T-cell (primary cell): ENCODE data around the gene NTM. TPM values are rescaled to one million over a fixed set of nuclear protein-coding genes. Genes with fewer than 3 reads are reported as not detected.

ENCODE experiments used
- ATAC-seq, 4 experiments: fragments of 200-7000 bp in 3 of 4; fragments of 150-1000 bp in 1 of 4; cut with Tn5 transposase; replicated peaks in 1 of 4; 1 replicate in 3 of 4; 2 replicates in 1 of 4; pipeline ENCODE4 v1.10.0; 2021; ENCODE audit warnings: moderate library complexity in 3 of 4, mild to moderate bottlenecking in 2 of 4, moderate number of reproducible peaks in 1 of 4
- CTCF ChIA-PET, 2 donors: fragments of 300-600 bp; sonication (Branson Sonifier 250); formaldehyde crosslinking; loops; one replicate each; lab custom pipeline; 2022; ENCODE audit warnings: antibody characterized with exemption in 2 of 2; lab: Charles Lee
- POLR2A ChIA-PET, 2 donors: fragments of 300-600 bp; sonication (Branson Sonifier 250); formaldehyde crosslinking; loops; one replicate each; lab custom pipeline; 2022; ENCODE audit warnings: antibody characterized with exemption in 2 of 2; lab: Charles Lee
- DNase-seq, 35 experiments: peaks; one replicate each; pipeline versions ENCODE4 v3.0.0 to v3.0.0-alpha.2; 2013 to 2023
- H3K27ac ChIP-seq: one replicate; pipeline ENCODE4 v1.5.1; 2013; ENCODE audit warnings: low read length
- H3K27me3 ChIP-seq, 2 experiments: replicated peaks in 1 of 2; 1 replicate in 1 of 2; 2 replicates in 1 of 2; pipeline versions ENCODE4 v1.6.1 to v1.7.0; 2013; ENCODE audit warnings: low read length in 1 of 2, mixed read lengths in 1 of 2; ENCODE audit not compliant: control insufficient read depth in 2 of 2, insufficient read depth in 2 of 2; ENCODE audit errors: extremely low read depth in 1 of 2
- H3K36me3 ChIP-seq, 2 donors: 1 replicate in 1 of 2; 2 replicates in 1 of 2; pipeline versions ENCODE4 v1.6.1 to v1.7.0; 2013; ENCODE audit warnings: low read length in 1 of 2; ENCODE audit not compliant: control insufficient read depth in 2 of 2, insufficient read depth in 1 of 2; ENCODE audit errors: extremely low read depth in 1 of 2
- H3K4me1 ChIP-seq, 2 experiments: 1 replicate in 1 of 2; 2 replicates in 1 of 2; pipeline versions ENCODE4 v1.6.1 to v1.7.0; 2013; ENCODE audit warnings: low read length in 2 of 2, mixed read lengths in 1 of 2; ENCODE audit not compliant: insufficient read depth in 2 of 2, control insufficient read depth in 1 of 2; ENCODE audit errors: extremely low read depth in 1 of 2
- H3K4me3 ChIP-seq, 2 donors: 1 replicate in 1 of 2; 2 replicates in 1 of 2; pipeline versions ENCODE4 v1.5.1 to v1.7.0; 2013; ENCODE audit warnings: mild to moderate bottlenecking in 2 of 2, low read length in 1 of 2, moderate library complexity in 1 of 2; ENCODE audit not compliant: control insufficient read depth in 1 of 2; ENCODE audit errors: extremely low read depth in 1 of 2
- H3K9me3 ChIP-seq: 2 replicates; pipeline ENCODE4 v1.7.0; 2013
- H3K27ac Mint-ChIP-seq, 2 donors: one replicate each; pipeline ENCODE4 v1.8.0; 2020 to 2021; ENCODE audit warnings: mild to moderate bottlenecking in 2 of 2, mixed read lengths in 2 of 2
- H3K27me3 Mint-ChIP-seq, 2 donors: one replicate each; pipeline ENCODE4 v1.8.0; 2021 to 2022; ENCODE audit warnings: mixed read lengths in 2 of 2
- H3K36me3 Mint-ChIP-seq: one replicate; pipeline ENCODE4 v1.8.0; 2021; ENCODE audit warnings: mixed read lengths
- H3K4me1 Mint-ChIP-seq, 3 donors: one replicate each; pipeline ENCODE4 v1.8.0; 2020 to 2022; ENCODE audit warnings: mixed read lengths in 3 of 3, mild to moderate bottlenecking in 1 of 3
- H3K4me3 Mint-ChIP-seq, 3 donors: one replicate each; pipeline ENCODE4 v1.8.0; 2020 to 2022; ENCODE audit warnings: mild to moderate bottlenecking in 3 of 3, mixed read lengths in 3 of 3, moderate library complexity in 3 of 3
- H3K9me3 Mint-ChIP-seq, 3 donors: one replicate each; pipeline ENCODE4 v1.8.0; 2020 to 2022; ENCODE audit warnings: mixed read lengths in 3 of 3
- WGBS: methylation state at CpG from one replicate; pipeline ENCODE4 v1.1.5; 2013; ENCODE audit warnings: missing lambda C conversion rate; ENCODE audit not compliant: insufficient coverage; 5-methylcytosine and 5-hydroxymethylcytosine counted together
- total RNA-seq, 35 experiments: library from RNA in 6 of 35; stranded (reverse) in 6 of 35; fragments of 120-200 nt in 1 of 35; gene quantifications; one replicate each; pipeline versions ENCODE4 v1.2.1 to v1.2.4 and lab custom pipeline; 2013 to 2026

Gene NTM
- total RNA-seq, 5 donors from 2014 or later (not counting 1 experiment from before 2014, with no cell fraction given), result not detected

DNA sequence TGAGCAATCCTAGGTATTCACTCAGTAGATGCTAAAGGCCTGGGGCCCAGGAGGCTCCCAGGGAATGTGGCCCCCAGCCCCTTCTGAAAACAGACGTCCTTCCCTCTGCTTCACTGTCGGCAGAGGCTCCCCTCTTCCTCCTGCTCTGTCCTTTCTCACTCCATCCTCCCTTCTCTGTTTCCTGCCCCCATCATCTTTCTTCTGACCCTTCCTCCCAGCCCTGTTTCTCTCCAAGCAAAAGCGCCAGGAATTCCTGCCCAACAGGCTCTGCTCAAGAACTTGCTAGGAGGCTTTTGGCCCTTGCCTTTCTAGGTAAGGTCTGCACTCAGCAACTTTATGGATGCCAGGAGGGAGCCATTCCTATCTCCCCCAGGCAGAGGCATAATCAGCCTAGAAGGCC, 300.5 kb downstream of the NTM start:
- ATAC-seq (no peak), DNase-seq (no peak)
- peaks cover 2% of the 10 kb centered on the region in 2 donors for H3K27me3 Mint-ChIP-seq
- H3K27ac Mint-ChIP-seq, result no peak overlapping the region
- H3K4me3 ChIP-seq, result no peak overlapping the region
- H3K27me3 ChIP-seq, result peaks cover 0 to 5% of the 10 kb centered on the region in 2 experiments
- H3K4me1 Mint-ChIP-seq, result peaks cover 3 to 4% (median 3%) of the 10 kb centered on the region in 3 donors
- WGBS, result 66% methylated on average over 3 of the region's 3 CpGs
- CTCF ChIA-PET, result no interaction called here
- H3K4me1 ChIP-seq, result no peaks in the 10 kb centered on the region
- H3K9me3 ChIP-seq, result no peaks in the 10 kb centered on the region
- no peak overlapping the region for H3K27ac ChIP-seq
- no peak overlapping the region for H3K4me3 Mint-ChIP-seq
- H3K9me3 Mint-ChIP-seq, result no peaks in the 10 kb centered on the region
- no peaks in the 10 kb centered on the region for H3K36me3 Mint-ChIP-seq
- no peaks in the 10 kb centered on the region for H3K36me3 ChIP-seq
- POLR2A ChIA-PET, result no interaction called here

DNA sequence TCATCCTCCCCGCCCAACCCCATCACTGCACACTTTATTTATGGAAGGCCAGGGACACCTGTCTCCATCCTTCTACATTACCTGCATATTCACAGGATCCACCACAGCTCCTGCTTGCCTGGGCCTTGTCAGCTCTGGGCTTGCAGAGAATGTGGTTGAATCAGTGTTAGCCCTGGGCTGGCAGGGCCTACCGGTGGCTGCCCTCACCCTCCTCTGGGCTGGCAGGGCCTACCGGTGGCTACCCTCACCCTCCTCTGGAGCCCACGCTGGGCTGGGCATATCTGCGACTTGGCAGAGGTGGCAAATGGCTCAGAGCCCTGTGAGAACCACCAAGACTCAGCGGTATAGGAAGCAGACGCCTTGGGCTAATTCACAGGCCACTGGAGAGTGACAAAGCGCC, 300.9 kb downstream of the NTM start:
- no peak overlapping the region for H3K27ac Mint-ChIP-seq
- no peaks in the 10 kb centered on the region for H3K36me3 Mint-ChIP-seq
- Histone ChIP-seq H3K27me3 (peaks cover 0 to 5% of the 10 kb centered on the region in 2 experiments), H3K4me1 (no peaks in the 10 kb centered on the region), H3K4me3 (no peak overlapping the region), H3K27ac (no peak overlapping the region), H3K9me3 (no peaks in the 10 kb centered on the region), H3K36me3 (no peaks in the 10 kb centered on the region)
- peaks cover 3 to 4% (median 3%) of the 10 kb centered on the region in 3 donors for H3K4me1 Mint-ChIP-seq
- ChIA-PET CTCF (interaction anchor here in 1 of 2 donors (0.6 kb wide), 1 partner anchor 509 kb away, joined by 6 read pairs; no protein-coding TSS in a partner anchor), POLR2A (no interaction called here)
- H3K4me3 Mint-ChIP-seq, result no peak overlapping the region
- peaks cover 2 to 7% of the 10 kb centered on the region in 2 donors for H3K27me3 Mint-ChIP-seq
- ATAC-seq (no peak), DNase-seq (no peak)
- WGBS, result 85% methylated on average over 8 of the region's 8 CpGs
- no peaks in the 10 kb centered on the region for H3K9me3 Mint-ChIP-seq

DNA sequence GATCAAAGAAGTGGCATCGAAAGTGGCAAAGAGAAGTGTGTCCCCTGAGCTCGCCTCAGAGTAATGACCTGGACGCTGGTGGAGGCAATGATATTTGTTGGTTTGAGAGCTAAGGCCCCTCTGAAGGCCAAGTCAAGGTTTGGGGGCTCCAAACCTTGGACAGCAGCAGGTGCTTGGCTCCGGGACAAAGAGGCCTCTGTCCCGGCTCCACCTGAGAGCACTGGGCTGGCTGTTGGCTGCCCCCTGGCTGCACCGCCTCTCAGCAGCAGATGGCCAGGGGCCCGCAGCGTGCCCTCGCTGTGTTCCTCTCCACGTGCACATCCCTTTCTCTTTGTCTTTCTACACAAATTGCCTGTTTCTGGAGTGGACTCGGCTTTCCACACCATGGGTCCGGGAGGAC, 301.3 kb downstream of the NTM start:
- DNase-seq (no peak), ATAC-seq (no peak)
- POLR2A ChIA-PET, result no interaction called here
- Mint-ChIP-seq H3K4me1 (peaks cover 3 to 4% (median 3%) of the 10 kb centered on the region in 3 donors), H3K9me3 (no peaks in the 10 kb centered on the region), H3K36me3 (no peaks in the 10 kb centered on the region), H3K27ac (no peak overlapping the region), H3K4me3 (no peak overlapping the region), H3K27me3 (peaks cover 2 to 7% of the 10 kb centered on the region in 2 donors)
- CTCF ChIA-PET, result interaction anchor here in 1 of 2 donors (0.6 kb wide), 1 partner anchor 510 kb away, joined by 6 read pairs; no protein-coding TSS in a partner anchor
- Histone ChIP-seq H3K9me3 (no peaks in the 10 kb centered on the region), H3K36me3 (no peaks in the 10 kb centered on the region), H3K27ac (no peak overlapping the region), H3K4me1 (no peaks in the 10 kb centered on the region), H3K4me3 (no peak overlapping the region), H3K27me3 (peaks cover 0 to 3% of the 10 kb centered on the region in 2 experiments)
- 87% methylated on average over 12 of the region's 12 CpGs for WGBS

DNA sequence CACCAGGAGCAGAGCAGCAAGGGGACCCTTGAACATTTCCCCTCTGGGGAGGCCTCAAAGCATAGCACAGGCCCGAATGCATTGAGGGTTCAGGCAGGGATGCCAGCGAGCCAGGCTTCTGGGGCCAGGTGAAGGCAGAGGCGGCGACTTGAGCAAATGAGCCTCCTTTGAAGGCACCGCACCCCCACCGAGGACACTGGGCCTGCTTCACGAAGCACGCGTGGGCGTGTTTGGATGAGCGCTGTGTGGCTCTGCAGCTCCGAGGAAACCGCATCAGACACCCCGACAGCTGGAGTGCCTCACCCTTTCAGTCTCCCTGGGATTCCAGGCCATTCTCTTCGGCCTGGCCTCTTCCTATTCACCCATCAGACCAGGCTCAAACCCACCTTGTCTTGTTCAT, 301.8 kb downstream of the NTM start:
- WGBS, result 91% methylated on average over 14 of the region's 15 CpGs

DNA sequence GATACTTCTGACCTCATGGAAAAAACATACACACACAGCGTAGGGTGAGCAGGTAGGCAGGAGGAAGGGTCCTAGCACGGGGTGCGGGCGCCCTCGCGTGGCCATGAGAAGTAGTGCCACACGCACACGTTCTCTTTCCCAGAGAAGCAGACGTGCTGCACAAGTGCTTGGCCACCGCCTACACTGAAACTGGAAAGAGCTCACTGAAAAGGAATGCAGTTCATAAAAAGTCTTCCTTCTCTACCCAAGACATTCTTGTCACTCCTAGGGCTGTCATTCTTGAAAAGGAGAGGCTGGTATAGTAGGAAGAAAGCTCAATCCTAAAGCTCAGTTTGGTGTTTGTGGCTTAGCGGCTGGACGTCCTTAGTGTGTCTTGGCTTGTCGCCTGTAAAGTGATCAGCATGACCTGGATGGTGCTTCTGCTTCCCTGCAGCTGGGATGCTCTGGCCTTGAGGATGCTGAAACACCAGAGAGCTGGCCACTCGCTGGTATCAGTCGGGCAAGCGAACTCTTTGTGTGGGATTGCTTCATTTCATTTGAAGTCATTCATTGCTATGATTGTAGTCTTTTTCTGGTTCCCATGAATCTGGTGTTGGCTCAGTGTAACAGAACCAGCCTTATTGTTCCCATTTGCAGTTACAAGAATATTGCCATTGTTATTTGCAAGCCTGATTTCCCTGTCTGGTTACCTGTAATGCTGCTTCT, 303.8 kb downstream of the NTM start:
- CTCF ChIA-PET, result interaction anchor here (0.6 to 0.9 kb wide), 2 partner anchors 31 to 94 kb away, joined by 3 read pairs; no protein-coding TSS in a partner anchor
- H3K27ac ChIP-seq, result no peak overlapping the region
- no peaks in the 10 kb centered on the region for H3K4me1 ChIP-seq
- Mint-ChIP-seq H3K4me3 (no peak overlapping the region), H3K4me1 (peaks cover 0 to 4% (median 0%) of the 10 kb centered on the region in 3 donors), H3K27me3 (peaks cover 2 to 7% of the 10 kb centered on the region in 2 donors), H3K27ac (no peak overlapping the region), H3K36me3 (no peaks in the 10 kb centered on the region), H3K9me3 (no peaks in the 10 kb centered on the region)
- no peaks in the 10 kb centered on the region for H3K27me3 ChIP-seq
- DNase-seq (peak in 7 of 35 experiments; percentile 5 to 23 (median 10)), ATAC-seq (no peak)
- POLR2A ChIA-PET, result no interaction called here
- H3K4me3 ChIP-seq, result no peak overlapping the region
- WGBS, result 68% methylated on average over 5 of the region's 16 CpGs
- no peaks in the 10 kb centered on the region for H3K36me3 ChIP-seq
- H3K9me3 ChIP-seq, result no peaks in the 10 kb centered on the region

More for the DNA sequence above, 301.8 kb downstream of the NTM start:
- H3K27ac Mint-ChIP-seq, result no peak overlapping the region
- ChIA-PET CTCF (interaction anchor here in 1 of 2 donors (0.6 kb wide), 1 partner anchor 510 kb away, joined by 6 read pairs; no protein-coding TSS in a partner anchor), POLR2A (no interaction called here)
- no peak overlapping the region for H3K4me3 Mint-ChIP-seq
- Histone ChIP-seq H3K36me3 (no peaks in the 10 kb centered on the region), H3K4me3 (no peak overlapping the region), H3K9me3 (no peaks in the 10 kb centered on the region), H3K27ac (no peak overlapping the region), H3K4me1 (no peaks in the 10 kb centered on the region), H3K27me3 (no peaks in the 10 kb centered on the region)
- H3K27me3 Mint-ChIP-seq, result peaks cover 2 to 7% of the 10 kb centered on the region in 2 donors
- ATAC-seq (no peak), DNase-seq (no peak)
- H3K4me1 Mint-ChIP-seq, result peaks cover 3 to 4% (median 3%) of the 10 kb centered on the region in 3 donors
- H3K9me3 Mint-ChIP-seq, result no peaks in the 10 kb centered on the region
- H3K36me3 Mint-ChIP-seq, result no peaks in the 10 kb centered on the region

DNA sequence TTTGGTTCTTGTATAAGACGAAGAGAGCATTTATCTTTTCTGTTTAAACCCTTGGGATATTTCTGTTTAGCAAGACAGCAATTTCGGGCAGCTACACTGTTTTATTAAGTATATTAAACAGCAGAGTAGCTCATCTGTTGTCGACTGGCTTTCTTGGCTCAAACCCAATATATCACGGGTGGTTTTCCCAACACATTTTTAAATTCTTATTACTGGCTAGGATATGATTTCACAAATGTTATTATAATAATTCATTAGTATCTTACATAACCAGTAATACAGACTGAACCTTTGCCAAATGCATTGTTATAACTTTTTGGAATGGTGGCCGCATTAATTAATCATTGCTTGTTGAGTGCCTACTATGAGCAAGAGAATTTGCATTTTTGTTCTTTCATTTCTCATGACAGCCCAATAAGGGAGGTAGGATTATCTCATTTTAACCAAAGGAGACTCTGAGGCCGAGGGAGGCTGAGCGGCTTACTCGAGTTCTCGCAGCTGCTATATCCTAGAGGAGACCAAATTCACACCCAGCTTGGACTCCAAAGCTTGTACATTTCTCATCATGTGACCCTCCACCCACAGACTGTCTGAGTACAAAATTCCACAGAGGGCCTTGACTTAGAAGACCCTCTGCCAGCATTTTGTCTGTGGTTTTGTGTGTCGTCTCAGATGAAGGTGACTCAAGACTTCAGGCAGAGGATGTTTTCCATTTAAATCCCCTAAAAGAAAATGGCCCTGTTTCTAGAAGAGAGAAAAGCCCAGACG, 304.9 kb downstream of the NTM start:
- WGBS, result 74% methylated on average over 6 of the region's 11 CpGs
- H3K4me3 ChIP-seq, result no peak overlapping the region
- CTCF ChIA-PET, result interaction anchor here in 1 of 2 donors (0.6 kb wide), 1 partner anchor 29 kb away, joined by 3 read pairs; no protein-coding TSS in a partner anchor
- DNase-seq, result no peak
- H3K9me3 ChIP-seq, result no peaks in the 10 kb centered on the region
- H3K9me3 Mint-ChIP-seq, result no peaks in the 10 kb centered on the region
- H3K4me1 Mint-ChIP-seq, result no peaks in the 10 kb centered on the region
- POLR2A ChIA-PET, result no interaction called here
- no peak overlapping the region for H3K27ac Mint-ChIP-seq
- H3K4me1 ChIP-seq, result no peaks in the 10 kb centered on the region
- H3K27me3 ChIP-seq, result no peaks in the 10 kb centered on the region
- H3K27ac ChIP-seq, result no peak overlapping the region
- peaks cover 2 to 7% of the 10 kb centered on the region in 2 donors for H3K27me3 Mint-ChIP-seq
- no peaks in the 10 kb centered on the region for H3K36me3 Mint-ChIP-seq
- H3K4me3 Mint-ChIP-seq, result no peak overlapping the region
- H3K36me3 ChIP-seq, result no peaks in the 10 kb centered on the region
- no peak for ATAC-seq
